Measurements from ENCODE around the gene HOOK2. TPM values are rescaled to one million over a fixed set of nuclear protein-coding genes. Genes with fewer than 3 reads are reported as not detected.
A peak's percentile ranks its signal among the peaks of the same experiment; 100 is the strongest.

Gene HOOK2
- total RNA-seq, 4 donors from 2014 or later, result 55.1 to 227 (median 83.6) TPM

DNA sequence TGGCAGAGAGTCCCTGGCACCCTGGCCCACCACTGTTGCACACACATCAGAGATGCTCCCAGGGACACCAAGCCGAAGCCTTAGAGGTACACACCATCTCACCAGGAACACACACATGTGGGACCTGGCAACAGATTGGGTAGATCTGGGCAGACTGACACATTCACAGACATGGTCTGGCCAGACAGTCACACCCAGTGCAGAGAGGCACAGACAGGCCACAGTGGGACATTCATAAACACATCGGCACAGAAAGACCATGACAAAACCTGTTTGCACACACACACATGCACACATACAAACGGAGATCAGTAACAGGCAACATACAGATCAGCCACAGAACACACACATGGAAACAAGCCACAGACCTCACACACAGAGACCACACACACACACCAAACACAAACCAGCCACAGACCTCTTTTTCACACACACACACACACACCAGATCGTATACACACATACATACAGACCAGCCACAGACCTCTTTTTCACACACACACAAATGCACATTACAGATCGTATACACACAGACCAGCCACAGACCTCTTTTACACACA, 9.6 kb upstream of the HOOK2 start:
- H3K27ac ChIP-seq, result peak overlapping the region; percentile 97
- no peaks in the 10 kb centered on the region for H3K9me3 ChIP-seq
- TF ChIP-seq POLR2AphosphoS5 (IDR thresholded peaks at IDR 0.05), result no peak
- TF ChIP-seq EP300 (IDR thresholded peaks at IDR 0.05), result no peak
- no peak for TF ChIP-seq POLR2A (IDR thresholded peaks at IDR 0.05)
- TF ChIP-seq CTCF (IDR thresholded peaks at IDR 0.05), result no peak
- peak overlapping the region; percentile 50 for H3K4me3 ChIP-seq
- WGBS, result 26% methylated on average over 5 of the region's 5 CpGs
- DNase-seq (ENCODE audit: low spot score in 2 of 2), result peak in 1 of 2 donors; percentile 66
- no peaks in the 10 kb centered on the region for H3K36me3 ChIP-seq
- H3K4me1 ChIP-seq, result peaks cover 83% of the 10 kb centered on the region
- H3K27me3 ChIP-seq, result no peaks in the 10 kb centered on the region

DNA sequence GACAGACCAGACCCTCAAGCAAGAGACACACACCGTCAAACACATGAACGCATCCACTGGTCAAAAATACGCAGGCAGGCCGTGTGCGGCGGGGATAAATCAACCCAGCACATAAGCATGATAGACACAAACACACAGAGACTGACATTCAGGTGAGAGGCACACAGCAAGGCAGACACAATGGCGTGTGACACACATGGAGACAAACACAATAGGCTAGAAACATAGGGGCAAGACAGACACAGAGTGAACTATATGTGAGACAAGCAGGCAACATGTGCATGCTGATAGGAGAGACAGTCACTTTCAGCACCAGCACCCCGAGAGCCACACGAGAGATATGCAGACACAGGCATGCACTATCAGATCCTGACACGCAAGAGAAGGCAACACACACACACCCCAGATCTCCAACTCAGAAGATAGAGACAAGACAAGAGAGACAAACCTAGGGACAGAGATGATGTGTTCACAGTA, 9.1 kb upstream of the HOOK2 start:
- H3K9me3 ChIP-seq, result no peaks in the 10 kb centered on the region
- peak overlapping the region; percentile 97 for H3K27ac ChIP-seq
- no peaks in the 10 kb centered on the region for H3K36me3 ChIP-seq
- 63% methylated on average over 10 of the region's 10 CpGs for WGBS
- DNase-seq (ENCODE audit: low spot score in 2 of 2), result no peak
- peaks cover 84% of the 10 kb centered on the region for H3K4me1 ChIP-seq
- H3K27me3 ChIP-seq, result no peaks in the 10 kb centered on the region
- peak overlapping the region; percentile 50 for H3K4me3 ChIP-seq
- no peak for TF ChIP-seq POLR2A (IDR thresholded peaks at IDR 0.05)
- no peak for TF ChIP-seq CTCF (IDR thresholded peaks at IDR 0.05)
- no peak for TF ChIP-seq EP300 (IDR thresholded peaks at IDR 0.05)
- TF ChIP-seq POLR2AphosphoS5 (IDR thresholded peaks at IDR 0.05), result no peak

GRCh38 chr19:12783849-12784393, 8.6 kb upstream of the HOOK2 start:
- peak in 1 of 2 donors; percentile 82 for DNase-seq (ENCODE audit: low spot score in 2 of 2)
- Histone ChIP-seq H3K9me3 (no peaks in the 10 kb centered on the region), H3K4me1 (peaks cover 84% of the 10 kb centered on the region), H3K36me3 (no peaks in the 10 kb centered on the region), H3K4me3 (peak overlapping the region; percentile 50), H3K27me3 (no peaks in the 10 kb centered on the region), H3K27ac (peak overlapping the region; percentile 97)
- WGBS, result no CpG with 5 or more reads among the region's 19 CpGs
- no peak for TF ChIP-seq POLR2A (IDR thresholded peaks at IDR 0.05)
- TF ChIP-seq CTCF (IDR thresholded peaks at IDR 0.05), result no peak
- TF ChIP-seq EP300 (IDR thresholded peaks at IDR 0.05), result no peak
- peak in 1 of 3 donors; percentile 68 for TF ChIP-seq POLR2AphosphoS5 (IDR thresholded peaks at IDR 0.05)

GRCh38 chr19:12783291-12783848, 8.0 kb upstream of the HOOK2 start:
- Histone ChIP-seq H3K4me3 (peak overlapping the region; percentile 50), H3K9me3 (no peaks in the 10 kb centered on the region), H3K36me3 (no peaks in the 10 kb centered on the region), H3K4me1 (peaks cover 84% of the 10 kb centered on the region), H3K27me3 (no peaks in the 10 kb centered on the region), H3K27ac (peak overlapping the region; percentile 97)
- TF ChIP-seq POLR2AphosphoS5 (IDR thresholded peaks at IDR 0.05), result no peak
- no peak for TF ChIP-seq CTCF (IDR thresholded peaks at IDR 0.05)
- TF ChIP-seq EP300 (IDR thresholded peaks at IDR 0.05), result no peak
- no peak for TF ChIP-seq POLR2A (IDR thresholded peaks at IDR 0.05)
- WGBS, result 3% methylated on average over 5 of the region's 16 CpGs
- DNase-seq (ENCODE audit: low spot score in 2 of 2), result no peak

Measured in suprapubic skin (tissue), 4 donors.